GM12878 (cell line): ENCODE results near the gene IGLL1. TPM values are rescaled to one million over a fixed set of nuclear protein-coding genes. Genes with fewer than 3 reads are reported as not detected.

ENCODE experiments used
- ATAC-seq: fragments of 200-7000 bp; cut with Tn5 transposase; 3 replicates; pipeline ENCODE4 v1.9.1; 2020; ENCODE audit warnings: mild to moderate bottlenecking, moderate library complexity
- BruUV-seq: library from RNA; stranded (reverse); fragments of 400-500 nt; replicated peaks from 2 replicates; lab custom pipeline; 2021; lab: Mats Ljungman, UMichigan
- CTCF ChIA-PET: fragments of 300-600 bp; sonication (Branson Sonifier 250); formaldehyde crosslinking; extraction: SDS; loops from one replicate; lab custom pipeline; 2021; ENCODE audit warnings: inconsistent platforms; lab: Yijun Ruan, JAX
- POLR2A ChIA-PET: fragments of 350-600 bp; formaldehyde crosslinking; extraction: SDS; loops from one replicate; lab custom pipeline; 2021; ENCODE audit warnings: inconsistent platforms; lab: Charles Lee
- RAD21 ChIA-PET: fragments of 300-600 bp; sonication (Branson Sonifier 250); formaldehyde crosslinking; loops from one replicate; lab custom pipeline; 2023; ENCODE audit warnings: antibody characterized with exemption; ENCODE audit not compliant: unreplicated experiment; lab: Charles Lee
- SMC1A ChIA-PET: fragments of 300-600 bp; sonication (Branson Sonifier 250); formaldehyde crosslinking; loops from one replicate; lab custom pipeline; 2023; ENCODE audit not compliant: unreplicated experiment, uncharacterized antibody; lab: Charles Lee
- DNase-seq: peaks from one replicate; pipeline ENCODE4 v3.0.0-alpha.2; 2011; ENCODE audit warnings: low read depth, low spot score
- FAIRE-seq: peaks from 3 replicates; lab custom pipeline; 2011; peaks lifted over from hg19 to GRCh38; lab: Jason Lieb, UNC
- H2AFZ ChIP-seq: 2 replicates; pipeline ENCODE4 v1.6.0; 2011; ENCODE audit warnings: low read depth, low read length, control low read depth; ENCODE audit not compliant: control insufficient read depth
- H3K27ac ChIP-seq: 2 replicates; pipeline ENCODE4 v1.5.1; 2011; ENCODE audit warnings: control low read depth; ENCODE audit not compliant: control insufficient read depth, insufficient read depth
- H3K27me3 ChIP-seq, 2 experiments: replicated peaks in 1 of 2; 2 replicates each; pipeline versions ENCODE4 v1.6.0 to v1.6.1; 2011; ENCODE audit warnings: low read length in 1 of 2; ENCODE audit not compliant: control insufficient read depth in 2 of 2, insufficient read depth in 2 of 2
- H3K36me3 ChIP-seq, 2 experiments: 2 replicates each; pipeline ENCODE4 v1.5.1; 2011; ENCODE audit warnings: low read length in 1 of 2; ENCODE audit not compliant: control insufficient read depth in 2 of 2, insufficient read depth in 2 of 2
- H3K4me1 ChIP-seq: 2 replicates; pipeline ENCODE4 v1.6.1; 2011; ENCODE audit warnings: mild to moderate bottlenecking, low read length, moderate library complexity, mixed read lengths; ENCODE audit not compliant: control insufficient read depth, insufficient read depth
- H3K4me2 ChIP-seq: 2 replicates; pipeline ENCODE4 v1.6.0; 2011; ENCODE audit warnings: control low read depth; ENCODE audit not compliant: control insufficient read depth, insufficient read depth
- H3K4me3 ChIP-seq: fragments of 200-600 bp; sonication (generic); 2 replicates; pipeline ENCODE4 v1.5.1; 2016
- H3K79me2 ChIP-seq: 2 replicates; pipeline ENCODE4 v1.6.0; 2011; ENCODE audit warnings: low read length; ENCODE audit not compliant: control insufficient read depth, insufficient read depth
- H3K9ac ChIP-seq: 2 replicates; pipeline ENCODE4 v1.8.0; 2011; ENCODE audit warnings: low read length, control low read depth, mixed read lengths; ENCODE audit not compliant: control insufficient read depth, insufficient read depth
- H3K9me3 ChIP-seq: replicated peaks from 3 replicates; pipeline ENCODE4 v1.5.1; 2011; ENCODE audit warnings: mild to moderate bottlenecking, low read length; ENCODE audit not compliant: control insufficient read depth, insufficient read depth
- H4K20me1 ChIP-seq: 2 replicates; pipeline ENCODE4 v1.6.0; 2011; ENCODE audit not compliant: control insufficient read depth, insufficient read depth
- ATF7 ChIP-seq: fragments of 450-650 bp; IDR thresholded peaks from 2 replicates; pipeline ENCODE4 v1.6.1; 2016; ENCODE audit warnings: low read depth, mild to moderate bottlenecking
- BHLHE40 ChIP-seq, 2 experiments: fragments of 450-650 bp in 1 of 2; IDR thresholded peaks; 2 replicates each; pipeline ENCODE4 v1.6.1; 2011 to 2017; ENCODE audit warnings: low read depth in 2 of 2, borderline replicate concordance in 1 of 2, improper control_type of control experiment in 1 of 2, low read length in 1 of 2, mild to moderate bottlenecking in 1 of 2
- EZH2 ChIP-seq: IDR thresholded peaks from 2 replicates; pipeline ENCODE4 v1.6.1; 2012; ENCODE audit warnings: low read depth, mild to moderate bottlenecking, control low read depth, inconsistent platforms, low read length, borderline replicate concordance; ENCODE audit not compliant: control insufficient read depth
- HDAC2 ChIP-seq: fragments of 200-600 bp; sonication (generic); IDR thresholded peaks from 2 replicates; pipeline ENCODE4 v1.6.1; 2017
- IKZF1 ChIP-seq: fragments of 450-650 bp; conservative IDR thresholded peaks from 2 replicates; pipeline ENCODE4 v1.6.1; 2017; ENCODE audit warnings: antibody characterized with exemption, mild to moderate bottlenecking
- PAX8 ChIP-seq: fragments of 450-650 bp; IDR thresholded peaks from 2 replicates; pipeline ENCODE4 v1.6.1; 2017; ENCODE audit warnings: mild to moderate bottlenecking, moderate library complexity
- PML ChIP-seq: IDR thresholded peaks from 2 replicates; pipeline ENCODE4 v1.6.1; 2012; ENCODE audit warnings: low read length, inconsistent platforms
- POLR2AphosphoS2 ChIP-seq: IDR thresholded peaks from 2 replicates; pipeline ENCODE4 v1.6.1; 2011; ENCODE audit warnings: low read depth, mild to moderate bottlenecking, low read length, improper control_type of control experiment, moderate library complexity
- TCF7 ChIP-seq: IDR thresholded peaks from 2 replicates; pipeline ENCODE4 v1.6.1; 2014; ENCODE audit warnings: antibody characterized with exemption, borderline replicate concordance
- WGBS: methylation state at CpG from one replicate; pipeline ENCODE4 v1.1.6; 2016; ENCODE audit warnings: low lambda C conversion rate; ENCODE audit not compliant: insufficient replicate concordance, insufficient coverage; ENCODE audit errors: missing lambda C conversion rate; 5-methylcytosine and 5-hydroxymethylcytosine counted together
- in situ Hi-C: fragments of 300-500 bp; cut with MboI; formaldehyde crosslinking; loops from 9 replicates; pipeline ENCODE4 v1.14.3; 2018; ENCODE audit warnings: mixed read lengths
- intact Hi-C: fragments of 100-400 bp; cut with micrococcal nuclease; formaldehyde crosslinking; loops from one replicate; pipeline ENCODE4 v1.14.2; 2022; ENCODE audit not compliant: unreplicated experiment
- polyA plus RNA-seq, 11 experiments: library from polyadenylated mRNA; depleted of rRNA in 4 of 11; unstranded in 6 of 11; stranded (reverse) in 5 of 11; fragments of >200 nt; fragmentation: Nextera tagmentation in 4 of 11; fragmentation: Illumina TruSeq in 1 of 11; extraction: Ambion mirVana in 4 of 11; extraction: Trizol in 1 of 11; gene quantifications; 1 replicate in 1 of 11; 2 replicates in 10 of 11; pipeline versions ENCODE4 v1.2.1 to v1.2.3, GENCODE V29; 2011 to 2016; ENCODE audit warnings: inconsistent platforms in 2 of 11, missing spikeins in 2 of 11, low read depth in 1 of 11
- small RNA-seq: library from RNA; depleted of rRNA; stranded (forward); fragments of <200 nt; gene quantifications from one replicate; pipeline ENCODE3, GENCODE V24; 2014
- total RNA-seq, 4 experiments: library from RNA; depleted of rRNA in 3 of 4; stranded (reverse); fragments of >200 nt in 3 of 4; fragmentation: Illumina TruSeq in 1 of 4; extraction: Trizol in 1 of 4; gene quantifications; 2 replicates each; pipeline versions ENCODE4 v1.2.1 to v1.2.3, GENCODE V29; 2013 to 2021
- TF ChIP-seq, protein P1 (sequence below): IDR thresholded peaks from 2 replicates; pipeline ENCODE4 v1.6.1; 2011; ENCODE audit warnings: low read depth, low read length, improper control_type of control experiment, borderline replicate concordance
- TF ChIP-seq, protein P2 (sequence below): fragments of 450-650 bp; IDR thresholded peaks from 2 replicates; pipeline ENCODE4 v1.6.1; 2017; ENCODE audit warnings: mild to moderate bottlenecking

The IGLL1 gene
- total and polyA plus RNA-seq, 10 of the 15 experiments (the other 5 are each of a cell fraction or from before 2014, with no cell fraction given): not detected

DNA sequence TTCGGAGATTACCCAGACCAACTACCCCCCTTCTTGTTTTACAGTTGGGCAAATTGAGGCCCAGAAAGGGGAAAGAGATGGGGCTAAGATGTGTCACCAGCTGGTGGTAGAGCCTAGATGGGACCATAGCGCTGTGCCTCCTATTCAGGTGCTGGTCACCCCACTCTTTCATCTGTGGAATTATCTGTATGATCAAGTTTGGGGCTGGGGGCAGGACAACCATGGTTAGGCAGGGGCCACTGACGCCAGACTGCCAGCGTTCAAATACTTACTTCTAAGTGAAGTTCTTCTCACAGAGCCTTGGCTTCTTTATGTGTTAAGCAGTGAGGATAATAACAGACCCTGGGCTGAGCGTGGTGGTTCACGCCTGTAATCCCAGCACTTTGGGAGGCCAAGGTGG is 55.9 kb downstream of the IGLL1 start (continued):
- TF ChIP-seq TCF7 (no peak), IKZF1 (no peak), POLR2AphosphoS2 (no peak)

DNA sequence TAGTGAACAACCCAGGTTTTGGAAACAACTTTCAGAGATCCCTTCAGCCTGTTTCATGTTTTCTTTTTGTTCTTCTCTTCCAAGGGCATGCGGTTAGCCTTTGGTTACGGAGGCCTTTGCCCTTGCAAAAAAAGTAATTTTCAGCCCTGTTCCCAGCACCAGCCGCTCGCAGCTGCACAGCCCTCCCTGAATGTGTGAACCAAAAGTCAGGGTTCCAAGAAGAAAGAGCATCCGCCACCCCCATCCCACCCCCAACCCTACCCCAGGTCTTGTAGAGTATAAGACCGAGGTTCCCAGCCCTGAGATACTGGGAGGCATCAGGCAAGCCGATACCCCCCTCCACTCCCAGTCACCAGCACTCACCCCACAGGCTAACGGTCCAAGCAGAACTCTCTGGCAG is 56.4 kb downstream of the IGLL1 start:
- Histone ChIP-seq H2AFZ (no peak overlapping the region), H3K4me3 (no peak overlapping the region), H3K79me2 (no peaks in the 10 kb centered on the region), H3K9ac (no peak overlapping the region), H3K4me1 (0 out of 2 replicates have a peak, but pooled peaks cover 3% of the 10 kb centered on the region), H3K4me2 (no peak overlapping the region), H3K27ac (no peak overlapping the region), H3K9me3 (no peaks in the 10 kb centered on the region), H4K20me1 (no peaks in the 10 kb centered on the region), H3K36me3 (no peaks in the 10 kb centered on the region), H3K27me3 (peaks cover 4% of the 10 kb centered on the region in 2 experiments; a peak in 3 of 4 replicates)
- no peak for ATAC-seq
- intact Hi-C loops: no loop called here
- no TSS peak for BruUV-seq
- no peak for DNase-seq
- in situ Hi-C loops: no loop called here
- no peak for FAIRE-seq
- RAD21 ChIA-PET: no interaction called here
- TF ChIP-seq EZH2 (no peak), HDAC2 (no peak), ATF7 (no peak), PAX8 (no peak), PML (no peak), BHLHE40 (IDR thresholded peaks at IDR 0.05; ENCODE audit: borderline replicate concordance in 1 of 2, low read depth in 2 of 2, low read length in 1 of 2) (no peak)
- TF ChIP-seq, protein P1, sequence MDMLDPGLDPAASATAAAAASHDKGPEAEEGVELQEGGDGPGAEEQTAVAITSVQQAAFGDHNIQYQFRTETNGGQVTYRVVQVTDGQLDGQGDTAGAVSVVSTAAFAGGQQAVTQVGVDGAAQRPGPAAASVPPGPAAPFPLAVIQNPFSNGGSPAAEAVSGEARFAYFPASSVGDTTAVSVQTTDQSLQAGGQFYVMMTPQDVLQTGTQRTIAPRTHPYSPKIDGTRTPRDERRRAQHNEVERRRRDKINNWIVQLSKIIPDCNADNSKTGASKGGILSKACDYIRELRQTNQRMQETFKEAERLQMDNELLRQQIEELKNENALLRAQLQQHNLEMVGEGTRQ: no peak
- TF ChIP-seq, protein P2, sequence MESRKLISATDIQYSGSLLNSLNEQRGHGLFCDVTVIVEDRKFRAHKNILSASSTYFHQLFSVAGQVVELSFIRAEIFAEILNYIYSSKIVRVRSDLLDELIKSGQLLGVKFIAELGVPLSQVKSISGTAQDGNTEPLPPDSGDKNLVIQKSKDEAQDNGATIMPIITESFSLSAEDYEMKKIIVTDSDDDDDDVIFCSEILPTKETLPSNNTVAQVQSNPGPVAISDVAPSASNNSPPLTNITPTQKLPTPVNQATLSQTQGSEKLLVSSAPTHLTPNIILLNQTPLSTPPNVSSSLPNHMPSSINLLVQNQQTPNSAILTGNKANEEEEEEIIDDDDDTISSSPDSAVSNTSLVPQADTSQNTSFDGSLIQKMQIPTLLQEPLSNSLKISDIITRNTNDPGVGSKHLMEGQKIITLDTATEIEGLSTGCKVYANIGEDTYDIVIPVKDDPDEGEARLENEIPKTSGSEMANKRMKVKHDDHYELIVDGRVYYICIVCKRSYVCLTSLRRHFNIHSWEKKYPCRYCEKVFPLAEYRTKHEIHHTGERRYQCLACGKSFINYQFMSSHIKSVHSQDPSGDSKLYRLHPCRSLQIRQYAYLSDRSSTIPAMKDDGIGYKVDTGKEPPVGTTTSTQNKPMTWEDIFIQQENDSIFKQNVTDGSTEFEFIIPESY: no peak
- CTCF ChIA-PET: no interaction called here
- POLR2A ChIA-PET: no interaction called here
- WGBS: 63% methylated on average over 8 of the region's 8 CpGs
- SMC1A ChIA-PET: no interaction called here

Small RNA genes lying within 50 kb of the gene (small RNA-seq; reads per million reads assigned to genes)
- gene AP000346.3: not detected

Other genes with a start within 250 kb of the IGLL1 start
Only the 7 nearest of the 8 such genes appear.
- gene DRICH1, start 52.0 kb upstream of the IGLL1 start, total RNA-seq (2014; rRNA removed): not detected in 2 replicates
- not detected in 2 replicates for gene DRICH1, start 52.0 kb upstream of the IGLL1 start, total RNA-seq (2014; rRNA removed; fragmentation: Illumina TruSeq; extraction: Trizol)
- gene DRICH1, start 52.0 kb upstream of the IGLL1 start, total RNA-seq (2021): 0.24 TPM in 1 of 2 replicates, not detected in the other
- 0.13 TPM in 1 of 2 replicates, not detected in the other for gene DRICH1, start 52.0 kb upstream of the IGLL1 start, polyA plus RNA-seq (2011; rRNA removed)
- not detected in 2 replicates for gene DRICH1, start 52.0 kb upstream of the IGLL1 start, polyA plus RNA-seq (2014; fragmentation: Illumina TruSeq; extraction: Trizol)
- not detected for gene DRICH1, start 52.0 kb upstream of the IGLL1 start, polyA plus RNA-seq (2014; fragmentation: Nextera tagmentation; extraction: Ambion mirVana)
- gene DRICH1, start 52.0 kb upstream of the IGLL1 start, polyA plus RNA-seq (2014; rRNA removed): not detected in 2 replicates
- not detected for gene DRICH1, start 52.0 kb upstream of the IGLL1 start, polyA plus RNA-seq (2016; fragmentation: Nextera tagmentation; extraction: Ambion mirVana)
- 1.5 and 5.0 TPM in 2 replicates for gene RGL4, start 110.7 kb upstream of the IGLL1 start, total RNA-seq (2014; rRNA removed)
- 2.1 and 2.7 TPM in 2 replicates for gene RGL4, start 110.7 kb upstream of the IGLL1 start, total RNA-seq (2014; rRNA removed; fragmentation: Illumina TruSeq; extraction: Trizol)
- 1.7 TPM in 2 replicates for gene RGL4, start 110.7 kb upstream of the IGLL1 start, total RNA-seq (2021)
- not detected in 2 replicates for gene RGL4, start 110.7 kb upstream of the IGLL1 start, polyA plus RNA-seq (2011; rRNA removed)
- gene RGL4, start 110.7 kb upstream of the IGLL1 start, polyA plus RNA-seq (2014; fragmentation: Illumina TruSeq; extraction: Trizol): 0.63 and 1.4 TPM in 2 replicates
- gene RGL4, start 110.7 kb upstream of the IGLL1 start, polyA plus RNA-seq (2014; fragmentation: Nextera tagmentation; extraction: Ambion mirVana): 1 to 10 TPM; 1.8 to 2.0 TPM
- gene RGL4, start 110.7 kb upstream of the IGLL1 start, polyA plus RNA-seq (2014; rRNA removed): 2.0 and 3.5 TPM in 2 replicates
- 1 to 10 TPM; 7.6 to 9.0 TPM for gene RGL4, start 110.7 kb upstream of the IGLL1 start, polyA plus RNA-seq (2016; fragmentation: Nextera tagmentation; extraction: Ambion mirVana)
- 1.6 and 1.7 TPM in 2 replicates for gene ZNF70, start 170.8 kb upstream of the IGLL1 start, total RNA-seq (2014; rRNA removed)
- gene ZNF70, start 170.8 kb upstream of the IGLL1 start, total RNA-seq (2014; rRNA removed; fragmentation: Illumina TruSeq; extraction: Trizol): 1.6 and 1.8 TPM in 2 replicates
- gene ZNF70, start 170.8 kb upstream of the IGLL1 start, total RNA-seq (2021): 2.3 and 2.4 TPM in 2 replicates
- gene ZNF70, start 170.8 kb upstream of the IGLL1 start, polyA plus RNA-seq (2011; rRNA removed): 0.24 and 0.33 TPM in 2 replicates
- gene ZNF70, start 170.8 kb upstream of the IGLL1 start, polyA plus RNA-seq (2014; fragmentation: Illumina TruSeq; extraction: Trizol): 1.1 and 1.3 TPM in 2 replicates
- under 1 TPM; 0.15 to 0.21 TPM for gene ZNF70, start 170.8 kb upstream of the IGLL1 start, polyA plus RNA-seq (2014; fragmentation: Nextera tagmentation; extraction: Ambion mirVana)
- 0.94 and 1.2 TPM in 2 replicates for gene ZNF70, start 170.8 kb upstream of the IGLL1 start, polyA plus RNA-seq (2014; rRNA removed)
- under 1 TPM; 0.69 to 0.76 TPM for gene ZNF70, start 170.8 kb upstream of the IGLL1 start, polyA plus RNA-seq (2016; fragmentation: Nextera tagmentation; extraction: Ambion mirVana)
- 27.4 and 31.2 TPM in 2 replicates for gene VPREB3, start 174.1 kb upstream of the IGLL1 start, total RNA-seq (2014; rRNA removed)
- 20.3 and 20.6 TPM in 2 replicates for gene VPREB3, start 174.1 kb upstream of the IGLL1 start, total RNA-seq (2014; rRNA removed; fragmentation: Illumina TruSeq; extraction: Trizol)
- gene VPREB3, start 174.1 kb upstream of the IGLL1 start, total RNA-seq (2021): 24.1 and 25.7 TPM in 2 replicates
- 0.35 and 0.75 TPM in 2 replicates for gene VPREB3, start 174.1 kb upstream of the IGLL1 start, polyA plus RNA-seq (2011; rRNA removed)
- 9.5 and 21.9 TPM in 2 replicates for gene VPREB3, start 174.1 kb upstream of the IGLL1 start, polyA plus RNA-seq (2014; fragmentation: Illumina TruSeq; extraction: Trizol)
- gene VPREB3, start 174.1 kb upstream of the IGLL1 start, polyA plus RNA-seq (2014; fragmentation: Nextera tagmentation; extraction: Ambion mirVana): 10 to 100 TPM; 55.0 to 79.5 TPM
- gene VPREB3, start 174.1 kb upstream of the IGLL1 start, polyA plus RNA-seq (2014; rRNA removed): 41.3 and 42.9 TPM in 2 replicates
- 1 to 10 TPM; 6.1 to 6.6 TPM for gene VPREB3, start 174.1 kb upstream of the IGLL1 start, polyA plus RNA-seq (2016; fragmentation: Nextera tagmentation; extraction: Ambion mirVana)
- 0.16 and 0.40 TPM in 2 replicates for gene C22orf15, start 182.7 kb upstream of the IGLL1 start, total RNA-seq (2014; rRNA removed)
- not detected in 2 replicates for gene C22orf15, start 182.7 kb upstream of the IGLL1 start, total RNA-seq (2014; rRNA removed; fragmentation: Illumina TruSeq; extraction: Trizol)
- 0.40 TPM in 1 of 2 replicates, not detected in the other for gene C22orf15, start 182.7 kb upstream of the IGLL1 start, total RNA-seq (2021)
- 0.05 TPM in 1 of 2 replicates, not detected in the other for gene C22orf15, start 182.7 kb upstream of the IGLL1 start, polyA plus RNA-seq (2011; rRNA removed)
- gene C22orf15, start 182.7 kb upstream of the IGLL1 start, polyA plus RNA-seq (2014; fragmentation: Illumina TruSeq; extraction: Trizol): 0.11 and 0.12 TPM in 2 replicates
- under 1 TPM in 1 of 2 experiments, not detected in 1; 0.07 TPM for gene C22orf15, start 182.7 kb upstream of the IGLL1 start, polyA plus RNA-seq (2014; fragmentation: Nextera tagmentation; extraction: Ambion mirVana)
- gene C22orf15, start 182.7 kb upstream of the IGLL1 start, polyA plus RNA-seq (2014; rRNA removed): 0.04 and 0.47 TPM in 2 replicates
- under 1 TPM; 0.13 to 0.23 TPM for gene C22orf15, start 182.7 kb upstream of the IGLL1 start, polyA plus RNA-seq (2016; fragmentation: Nextera tagmentation; extraction: Ambion mirVana)
- 78.0 and 104 TPM in 2 replicates for gene CHCHD10, start 187.7 kb upstream of the IGLL1 start, total RNA-seq (2014; rRNA removed)
- gene CHCHD10, start 187.7 kb upstream of the IGLL1 start, total RNA-seq (2014; rRNA removed; fragmentation: Illumina TruSeq; extraction: Trizol): 103 and 117 TPM in 2 replicates
- gene CHCHD10, start 187.7 kb upstream of the IGLL1 start, total RNA-seq (2021): 237 and 241 TPM in 2 replicates
- gene CHCHD10, start 187.7 kb upstream of the IGLL1 start, polyA plus RNA-seq (2011; rRNA removed): 23.9 and 34.4 TPM in 2 replicates
- 27.2 and 126 TPM in 2 replicates for gene CHCHD10, start 187.7 kb upstream of the IGLL1 start, polyA plus RNA-seq (2014; fragmentation: Illumina TruSeq; extraction: Trizol)
- gene CHCHD10, start 187.7 kb upstream of the IGLL1 start, polyA plus RNA-seq (2014; fragmentation: Nextera tagmentation; extraction: Ambion mirVana): 100 to 1,000 TPM in 1 of 2 experiments, 10 to 100 TPM in 1; 13.2 to 216 TPM
- gene CHCHD10, start 187.7 kb upstream of the IGLL1 start, polyA plus RNA-seq (2014; rRNA removed): 129 and 191 TPM in 2 replicates
- gene CHCHD10, start 187.7 kb upstream of the IGLL1 start, polyA plus RNA-seq (2016; fragmentation: Nextera tagmentation; extraction: Ambion mirVana): 100 to 1,000 TPM; 135 to 202 TPM
- 0.60 and 1.0 TPM in 2 replicates for gene MMP11, start 192.6 kb upstream of the IGLL1 start, total RNA-seq (2014; rRNA removed)
- gene MMP11, start 192.6 kb upstream of the IGLL1 start, total RNA-seq (2014; rRNA removed; fragmentation: Illumina TruSeq; extraction: Trizol): not detected in 2 replicates
- 0.41 and 0.48 TPM in 2 replicates for gene MMP11, start 192.6 kb upstream of the IGLL1 start, total RNA-seq (2021)
- 0.12 TPM in 1 of 2 replicates, not detected in the other for gene MMP11, start 192.6 kb upstream of the IGLL1 start, polyA plus RNA-seq (2011; rRNA removed)
- 0.03 TPM in 1 of 2 replicates, not detected in the other for gene MMP11, start 192.6 kb upstream of the IGLL1 start, polyA plus RNA-seq (2014; fragmentation: Illumina TruSeq; extraction: Trizol)
- under 1 TPM in 1 of 2 experiments, not detected in 1; 0.05 TPM for gene MMP11, start 192.6 kb upstream of the IGLL1 start, polyA plus RNA-seq (2014; fragmentation: Nextera tagmentation; extraction: Ambion mirVana)
- 0.18 and 1.1 TPM in 2 replicates for gene MMP11, start 192.6 kb upstream of the IGLL1 start, polyA plus RNA-seq (2014; rRNA removed)
- gene MMP11, start 192.6 kb upstream of the IGLL1 start, polyA plus RNA-seq (2016; fragmentation: Nextera tagmentation; extraction: Ambion mirVana): under 1 TPM; 0.20 to 0.48 TPM